Neural progenitor cell (in vitro differentiated cells): ENCODE data around the gene DDIT4L.

Source experiments
- CTCF ChIP-seq: fragments of 200-600 bp; sonication (generic); IDR thresholded peaks from 2 replicates; pipeline ENCODE4 v1.5.1; 2017; ENCODE audit warnings: antibody characterized with exemption, mild to moderate bottlenecking
- EZH2 ChIP-seq: fragments of 200-600 bp; sonication (generic); IDR thresholded peaks from 2 replicates; pipeline ENCODE4 v1.6.1; 2017; ENCODE audit warnings: antibody characterized with exemption, mild to moderate bottlenecking, moderate library complexity

- no peak for TF ChIP-seq CTCF
- TF ChIP-seq EZH2, result no peak
Measured at GRCh38 chr4:100166297-100167039, 23.8 kb downstream of the DDIT4L start.
